PC-3 (cell line): ENCODE measurements around the gene UCK1.

Experiments
- EZH2 ChIP-seq: fragments of 300-600 bp; sonication (generic); IDR thresholded peaks from one replicate; pipeline ENCODE4 v1.6.1; 2017; ENCODE audit warnings: antibody characterized with exemption, mild to moderate bottlenecking, low read length; ENCODE audit not compliant: unreplicated experiment
- EZH2phosphoT487 ChIP-seq: fragments of 300-600 bp; sonication (generic); IDR thresholded peaks from 2 replicates; pipeline ENCODE4 v1.6.1; 2018; ENCODE audit warnings: mild to moderate bottlenecking, antibody characterized with exemption, low read length, borderline replicate concordance
- TF ChIP-seq, protein P1 (sequence below): fragments of 300-600 bp; sonication (generic); conservative IDR thresholded peaks from 2 replicates; pipeline ENCODE4 v1.5.1; 2017; ENCODE audit warnings: antibody characterized with exemption, low read depth, mild to moderate bottlenecking, low read length

- TF ChIP-seq, protein P1, sequence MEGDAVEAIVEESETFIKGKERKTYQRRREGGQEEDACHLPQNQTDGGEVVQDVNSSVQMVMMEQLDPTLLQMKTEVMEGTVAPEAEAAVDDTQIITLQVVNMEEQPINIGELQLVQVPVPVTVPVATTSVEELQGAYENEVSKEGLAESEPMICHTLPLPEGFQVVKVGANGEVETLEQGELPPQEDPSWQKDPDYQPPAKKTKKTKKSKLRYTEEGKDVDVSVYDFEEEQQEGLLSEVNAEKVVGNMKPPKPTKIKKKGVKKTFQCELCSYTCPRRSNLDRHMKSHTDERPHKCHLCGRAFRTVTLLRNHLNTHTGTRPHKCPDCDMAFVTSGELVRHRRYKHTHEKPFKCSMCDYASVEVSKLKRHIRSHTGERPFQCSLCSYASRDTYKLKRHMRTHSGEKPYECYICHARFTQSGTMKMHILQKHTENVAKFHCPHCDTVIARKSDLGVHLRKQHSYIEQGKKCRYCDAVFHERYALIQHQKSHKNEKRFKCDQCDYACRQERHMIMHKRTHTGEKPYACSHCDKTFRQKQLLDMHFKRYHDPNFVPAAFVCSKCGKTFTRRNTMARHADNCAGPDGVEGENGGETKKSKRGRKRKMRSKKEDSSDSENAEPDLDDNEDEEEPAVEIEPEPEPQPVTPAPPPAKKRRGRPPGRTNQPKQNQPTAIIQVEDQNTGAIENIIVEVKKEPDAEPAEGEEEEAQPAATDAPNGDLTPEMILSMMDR = no peak
- TF ChIP-seq EZH2phosphoT487 (no peak), EZH2 (no peak)
These were observed 19.6 kb downstream of the UCK1 start for GRCh38 chr9:131511416-131511815.
